GM12865 (cell line): ENCODE data around the gene RGS6.

ENCODE experiments used
- DNase-seq: peaks from one replicate; pipeline ENCODE4 v3.0.0; 2010; ENCODE audit warnings: low read depth
- H3K4me3 ChIP-seq: 2 replicates; pipeline ENCODE4 v1.5.1; 2011; ENCODE audit warnings: mild to moderate bottlenecking, low read depth, low read length, control low read depth
- CTCF ChIP-seq: IDR thresholded peaks from 2 replicates; pipeline ENCODE4 v1.5.1; 2011; ENCODE audit warnings: low read length, control low read depth, low read depth, inconsistent platforms; ENCODE audit not compliant: insufficient read depth; ENCODE audit errors: missing control alignments

RGS6 gene

GRCh38 chr14:72611506-72611905 is 679.3 kb downstream of the RGS6 start:
- TF ChIP-seq CTCF, result no peak
- DNase-seq, result no peak
- no peak overlapping the region for H3K4me3 ChIP-seq

- no peak overlapping the region for H3K4me3 ChIP-seq
- no peak for TF ChIP-seq CTCF
- DNase-seq, result no peak
These were observed 679.8 kb downstream of the RGS6 start for GRCh38 chr14:72612041-72612440.

- DNase-seq, result no peak
- no peak for TF ChIP-seq CTCF
- no peak overlapping the region for H3K4me3 ChIP-seq
These were observed 681.2 kb downstream of the RGS6 start for GRCh38 chr14:72613231-72613974.

- H3K4me3 ChIP-seq, result no peak overlapping the region
- DNase-seq, result no peak
- TF ChIP-seq CTCF, result no peak
These were observed 681.7 kb downstream of the RGS6 start for GRCh38 chr14:72613975-72614319.

GRCh38 chr14:72614365-72614764 is 682.1 kb downstream of the RGS6 start:
- no peak for TF ChIP-seq CTCF
- H3K4me3 ChIP-seq, result no peak overlapping the region
- DNase-seq, result no peak

- H3K4me3 ChIP-seq, result no peak overlapping the region
- DNase-seq, result no peak
- TF ChIP-seq CTCF, result no peak
These were observed 682.7 kb downstream of the RGS6 start for GRCh38 chr14:72614891-72615415.
